GM21529 (cell line): ENCODE measurements around the gene C15orf39.
"Not testable (repeated sequence)": the region's sequence is repeated elsewhere in the genome, so short reads cannot be mapped to it uniquely, and the experiment has no call there.

ENCODE experiments used
- ATAC-seq: cut with Tn5 transposase; IDR thresholded peaks from one replicate; pipeline ENCODE4 v1.9.1; 2021; ENCODE audit not compliant: unreplicated experiment

C15orf39 gene

DNA sequence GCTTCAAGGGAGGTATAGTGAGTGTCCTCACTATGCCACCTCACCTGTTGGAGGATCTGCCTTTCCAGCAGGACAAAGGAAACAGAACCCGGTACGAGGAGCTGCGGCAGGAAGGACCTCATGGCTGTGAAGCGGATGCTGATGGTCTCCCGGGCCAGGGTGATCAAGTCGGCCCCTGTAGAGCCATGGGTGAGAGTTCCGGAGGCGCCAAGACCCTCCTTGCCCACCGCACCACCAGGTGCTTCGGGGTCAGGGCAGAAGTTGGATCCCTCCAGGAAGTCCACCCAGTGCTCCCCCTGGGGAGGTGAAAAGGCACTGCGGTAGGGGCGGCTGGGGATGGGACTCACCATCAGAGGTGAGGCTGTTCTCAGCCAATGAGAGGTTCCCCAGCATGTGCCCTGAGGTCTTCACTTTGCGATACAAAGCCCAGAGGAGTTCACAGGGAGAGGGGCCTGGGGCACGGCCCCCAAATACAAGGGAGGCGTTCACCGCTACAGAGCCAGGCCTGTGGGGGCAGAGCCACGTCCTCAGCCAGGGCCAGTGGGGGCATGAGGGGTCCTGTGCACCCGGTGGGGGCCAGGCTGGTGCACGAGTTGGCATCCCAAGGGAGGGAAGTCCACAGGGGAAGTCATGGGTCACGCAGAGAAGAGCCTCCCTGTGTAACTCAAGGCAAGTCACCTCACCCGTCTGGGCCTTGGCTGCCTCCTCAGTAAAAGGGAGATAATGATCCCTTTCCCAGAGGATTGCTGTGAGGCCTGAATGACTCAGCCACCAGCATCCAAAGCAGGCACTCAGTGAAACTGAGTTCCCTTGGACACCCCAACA is 27.7 kb downstream of the C15orf39 start:
- ATAC-seq = no peak

DNA sequence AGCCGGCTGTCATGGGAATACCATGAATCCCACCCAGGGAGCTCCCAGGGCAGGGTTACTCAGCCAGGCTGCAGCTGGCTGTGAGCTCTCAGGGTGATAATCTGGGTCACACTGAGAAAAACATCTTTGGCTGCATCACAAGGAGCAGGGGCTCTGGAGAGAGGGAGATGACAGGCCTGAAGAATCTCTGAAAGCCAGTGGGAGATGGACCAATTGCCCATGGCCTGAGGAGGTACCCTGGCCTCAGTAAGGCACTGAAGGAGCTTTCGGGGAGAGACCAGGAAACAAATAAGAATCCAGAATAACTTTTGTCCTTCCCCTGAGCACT is 28.3 kb downstream of the C15orf39 start:
- ATAC-seq = no peak

DNA sequence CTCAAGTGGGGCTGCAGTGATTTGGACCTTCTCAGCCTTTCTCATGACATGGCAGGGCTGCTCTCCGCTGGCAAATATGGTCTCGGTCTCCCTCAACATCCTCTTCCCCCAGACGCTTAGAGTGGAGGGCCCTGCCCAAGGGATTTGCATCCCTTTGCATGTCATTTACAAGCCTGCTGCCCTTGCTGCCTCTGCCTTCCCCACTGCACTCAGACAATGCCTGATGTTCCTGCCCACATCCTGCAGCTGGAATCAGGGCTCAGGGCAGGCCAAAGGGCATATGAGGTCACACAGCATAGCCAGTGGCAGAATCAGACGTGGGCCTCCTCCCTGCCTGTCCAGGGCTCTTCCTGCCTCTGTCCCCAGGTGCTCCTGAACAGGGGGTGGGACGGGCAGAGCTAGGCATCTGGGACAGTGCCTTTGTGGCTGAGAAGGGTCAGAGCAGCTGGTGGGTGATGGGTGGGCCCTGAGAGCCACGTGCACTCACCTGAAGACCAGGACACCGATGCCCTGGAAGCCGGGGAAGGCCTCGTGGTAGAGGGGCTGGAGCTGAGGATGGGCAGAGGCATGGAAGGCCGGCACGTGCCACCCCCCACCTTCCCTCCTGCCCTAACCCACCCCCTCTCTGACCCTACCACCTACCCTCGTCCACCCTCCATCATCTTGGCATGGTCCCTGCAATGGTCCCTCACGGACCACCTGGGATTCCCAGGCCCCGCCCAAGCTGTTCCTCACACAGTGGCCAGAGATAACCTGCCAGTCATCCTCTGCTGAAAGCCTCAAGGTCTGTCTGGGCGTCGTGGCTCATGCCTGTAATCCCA is 29.1 kb downstream of the C15orf39 start:
- no peak for ATAC-seq

DNA sequence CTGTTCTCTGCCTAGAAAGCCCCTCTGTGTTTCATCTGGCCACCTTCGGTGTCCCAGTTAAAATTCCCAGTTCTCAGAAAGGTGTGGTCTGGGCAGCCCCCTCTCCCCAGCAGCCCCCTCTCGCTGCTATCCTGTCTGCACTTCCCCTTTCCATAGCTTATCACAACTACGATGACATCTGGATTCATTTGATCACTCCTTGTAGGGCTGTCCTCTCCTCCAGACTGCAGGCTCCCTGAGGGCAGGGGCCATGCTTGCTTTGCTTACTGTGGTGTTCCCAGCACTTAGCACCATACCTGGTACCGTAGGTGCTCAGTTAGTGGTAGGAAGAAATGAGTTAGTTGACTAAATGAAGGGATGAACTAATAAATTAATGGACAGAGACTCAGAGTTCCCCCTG is 30.2 kb downstream of the C15orf39 start:
- no peak for ATAC-seq

DNA sequence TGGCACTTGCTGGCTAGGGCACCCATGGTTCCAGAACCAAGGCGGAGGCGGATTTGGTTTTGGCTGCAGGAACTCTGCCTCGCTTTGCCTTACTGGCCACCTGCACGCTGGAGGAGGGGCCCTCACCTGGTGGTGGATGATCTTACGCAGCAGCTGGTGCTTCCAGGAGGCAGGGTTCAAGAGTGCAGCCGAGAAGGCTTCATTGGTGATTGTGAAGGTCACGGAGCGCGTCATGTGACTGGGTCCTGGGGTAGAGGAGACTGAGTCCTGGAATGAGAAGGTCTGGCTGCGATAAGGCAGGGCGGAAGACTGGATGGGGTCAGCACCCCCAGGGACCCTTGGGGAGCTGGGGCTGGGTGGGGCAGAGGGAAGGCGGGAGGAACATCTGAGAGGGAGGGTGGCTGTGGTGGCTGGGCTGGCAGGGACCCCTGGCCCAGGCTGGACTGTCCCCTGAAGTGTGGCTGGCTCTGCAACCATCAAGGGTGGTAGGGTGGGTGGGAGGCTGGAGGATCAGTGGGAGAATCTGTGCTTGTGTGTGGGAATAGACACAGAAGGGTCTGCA is 30.7 kb downstream of the C15orf39 start:
- ATAC-seq = no peak

DNA sequence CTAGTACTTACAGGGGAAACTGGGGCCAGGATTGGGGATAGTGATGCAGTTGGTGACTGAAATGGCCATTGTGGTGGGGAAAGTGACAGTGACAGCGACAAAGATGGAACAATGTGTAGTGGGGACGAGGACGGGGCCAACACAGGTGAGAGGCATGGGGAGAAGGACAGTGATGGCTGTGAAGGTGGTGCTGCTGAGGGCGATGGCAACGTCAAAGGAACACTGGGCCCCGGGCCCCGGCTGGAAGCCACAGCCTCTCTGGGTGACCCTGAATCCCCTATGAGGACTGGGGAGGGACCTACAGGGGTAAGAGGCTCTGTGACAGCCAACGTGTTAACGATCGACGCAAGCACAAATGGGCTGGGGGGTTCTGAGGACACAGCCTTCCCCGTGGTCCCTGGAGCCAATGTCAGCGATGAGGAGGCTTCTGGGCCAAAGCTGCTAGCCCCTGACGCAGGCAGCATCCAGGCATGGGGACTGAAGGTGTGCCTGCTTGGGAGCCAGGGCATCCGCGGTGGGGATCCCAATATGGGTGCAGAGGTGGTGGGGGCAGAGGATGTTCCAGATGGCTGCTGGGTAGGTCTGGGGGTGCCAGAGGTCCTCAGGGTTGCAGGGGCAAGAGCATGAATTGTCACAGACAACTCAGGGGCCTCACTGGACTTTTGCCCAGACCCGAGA is 31.3 kb downstream of the C15orf39 start:
- ATAC-seq = no peak

DNA sequence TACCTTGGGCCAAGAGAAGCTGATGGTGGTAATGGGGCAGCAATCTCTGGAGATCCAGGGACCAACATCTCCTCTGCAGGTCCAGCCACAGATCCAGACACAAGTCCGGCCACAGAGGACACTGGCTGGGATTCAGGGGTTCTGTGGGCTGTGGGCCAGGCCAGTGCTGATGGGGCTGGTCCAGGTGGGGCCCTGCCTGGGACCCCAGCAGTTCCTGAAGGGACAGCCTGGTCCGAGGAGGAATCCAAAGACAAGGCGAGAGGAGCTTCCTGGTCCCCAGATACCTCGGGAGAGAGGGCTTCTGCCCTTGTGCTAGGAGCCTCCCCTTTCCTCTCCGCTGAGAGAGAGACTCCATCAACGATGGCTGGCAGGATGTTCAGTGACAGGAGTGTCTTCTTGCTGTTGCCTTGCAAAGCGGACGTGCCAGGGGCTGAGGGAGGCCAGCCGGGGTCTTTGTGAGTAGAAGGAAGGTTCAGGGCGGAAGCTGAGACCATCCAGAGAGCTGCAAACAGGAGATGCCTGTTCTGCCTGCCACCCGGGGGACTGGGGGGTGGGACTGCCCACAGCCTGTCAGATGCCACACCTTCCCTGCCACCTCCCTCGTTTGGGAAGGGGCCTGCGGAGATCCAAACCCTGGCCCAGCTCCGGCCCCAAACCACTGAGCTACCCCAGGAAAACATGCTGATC is 32.0 kb downstream of the C15orf39 start:
- no peak for ATAC-seq

DNA sequence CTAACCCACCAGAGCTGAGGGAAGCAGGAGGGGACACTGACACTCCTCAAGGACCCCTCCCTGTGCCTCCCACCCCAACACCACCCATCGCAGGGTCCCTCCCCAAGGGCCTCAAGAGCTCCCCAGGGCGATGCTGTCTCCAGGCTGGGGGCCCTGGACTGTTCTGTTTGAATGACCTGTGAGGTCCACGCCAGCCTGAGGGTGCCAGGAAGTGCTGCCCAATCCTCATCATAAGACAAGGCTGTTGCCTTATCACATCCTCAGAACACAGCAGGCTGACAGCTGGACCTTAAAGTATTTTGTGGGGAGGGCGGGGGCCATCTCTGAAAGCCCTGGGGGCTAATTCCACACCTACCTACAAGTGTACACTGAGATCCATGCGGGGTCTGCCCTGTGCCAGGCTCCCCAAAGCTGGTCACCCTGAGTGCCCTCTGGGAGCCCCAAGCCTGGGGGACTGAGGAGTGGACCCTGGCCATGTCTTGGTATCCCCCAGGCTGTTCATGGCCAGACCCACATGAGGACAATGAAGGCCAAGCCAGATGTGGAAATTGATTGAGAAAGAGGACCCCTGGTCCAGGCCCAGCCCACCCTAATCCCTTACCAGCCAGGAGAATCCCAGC is 32.6 kb downstream of the C15orf39 start:
- ATAC-seq = no peak

DNA sequence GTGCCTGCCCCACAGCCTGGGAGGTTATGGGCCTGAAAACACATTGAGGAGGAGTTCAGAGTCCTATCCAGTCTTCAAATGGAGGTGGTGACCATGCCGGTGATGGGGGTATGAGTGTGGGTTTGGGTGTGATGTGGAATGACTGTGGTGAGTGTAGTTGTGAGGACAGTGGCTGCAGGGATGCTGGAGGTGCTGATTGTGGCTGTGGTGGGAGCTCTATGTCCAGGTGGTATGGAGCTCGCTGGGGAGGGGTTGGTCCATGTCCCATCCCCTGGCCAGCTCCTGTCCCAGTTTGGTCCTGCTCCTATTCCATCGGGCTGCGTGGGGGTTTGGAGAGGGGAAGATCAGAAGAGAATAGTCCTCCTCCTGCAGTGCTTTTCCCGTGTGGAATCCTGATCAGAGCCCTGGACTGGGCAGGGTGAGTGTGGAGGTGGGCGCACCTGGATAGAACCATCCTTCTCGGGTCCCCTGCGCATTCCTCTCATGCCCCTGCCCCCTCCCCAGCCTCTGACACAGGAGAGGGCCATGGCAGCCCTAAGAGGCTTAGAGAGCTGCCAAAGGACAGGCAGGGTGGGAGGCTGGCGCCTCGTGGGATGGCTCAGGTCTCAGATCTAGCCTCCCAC is 33.5 kb downstream of the C15orf39 start:
- ATAC-seq = no peak

DNA sequence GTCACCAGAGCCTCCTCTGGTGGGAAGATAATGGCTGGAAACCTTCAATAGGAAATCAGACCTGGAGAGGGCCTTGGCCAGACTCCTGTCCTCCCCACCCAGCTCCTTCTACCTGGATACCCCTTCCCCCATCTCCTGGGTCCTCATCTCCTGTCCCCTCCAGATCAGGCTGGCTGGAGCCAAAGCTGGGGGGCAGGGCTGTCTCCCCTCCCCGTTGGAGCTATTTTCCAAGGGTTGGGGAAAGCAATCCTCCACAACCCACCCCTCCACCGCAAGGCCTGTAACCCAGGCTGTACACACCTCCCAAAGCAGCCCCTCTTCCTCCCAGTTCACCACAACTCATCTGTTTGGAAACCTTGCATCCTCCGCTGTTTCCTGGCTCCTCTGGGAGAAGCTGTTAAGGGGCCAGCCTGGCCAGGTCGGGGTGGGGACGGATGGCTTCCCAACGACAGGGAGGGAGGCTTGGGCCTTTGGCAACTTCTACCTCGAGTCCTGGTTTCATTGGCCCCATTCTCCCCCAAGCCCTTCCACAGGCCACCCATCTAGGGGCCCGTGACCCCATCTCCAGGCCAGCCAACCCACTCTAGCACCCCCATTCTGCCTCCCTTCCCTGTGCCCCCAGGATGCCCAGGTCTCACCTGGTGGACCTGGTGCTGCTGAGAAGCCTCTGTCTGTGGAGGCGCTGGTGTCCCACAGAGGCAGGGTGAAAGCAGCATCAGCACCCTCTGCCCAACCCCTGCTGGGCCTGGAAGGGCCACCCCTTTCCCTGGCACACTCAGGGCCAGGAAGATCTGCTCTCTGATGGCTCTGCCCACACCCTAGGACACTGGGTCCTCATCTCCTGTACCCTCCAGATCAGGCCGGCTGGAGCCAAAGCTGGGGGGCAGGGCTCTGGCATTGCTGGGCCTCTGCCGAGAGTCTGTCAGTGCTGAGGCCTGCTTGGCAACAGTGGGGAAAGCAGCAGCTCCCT is 34.4 kb downstream of the C15orf39 start:
- ATAC-seq = no peak

DNA sequence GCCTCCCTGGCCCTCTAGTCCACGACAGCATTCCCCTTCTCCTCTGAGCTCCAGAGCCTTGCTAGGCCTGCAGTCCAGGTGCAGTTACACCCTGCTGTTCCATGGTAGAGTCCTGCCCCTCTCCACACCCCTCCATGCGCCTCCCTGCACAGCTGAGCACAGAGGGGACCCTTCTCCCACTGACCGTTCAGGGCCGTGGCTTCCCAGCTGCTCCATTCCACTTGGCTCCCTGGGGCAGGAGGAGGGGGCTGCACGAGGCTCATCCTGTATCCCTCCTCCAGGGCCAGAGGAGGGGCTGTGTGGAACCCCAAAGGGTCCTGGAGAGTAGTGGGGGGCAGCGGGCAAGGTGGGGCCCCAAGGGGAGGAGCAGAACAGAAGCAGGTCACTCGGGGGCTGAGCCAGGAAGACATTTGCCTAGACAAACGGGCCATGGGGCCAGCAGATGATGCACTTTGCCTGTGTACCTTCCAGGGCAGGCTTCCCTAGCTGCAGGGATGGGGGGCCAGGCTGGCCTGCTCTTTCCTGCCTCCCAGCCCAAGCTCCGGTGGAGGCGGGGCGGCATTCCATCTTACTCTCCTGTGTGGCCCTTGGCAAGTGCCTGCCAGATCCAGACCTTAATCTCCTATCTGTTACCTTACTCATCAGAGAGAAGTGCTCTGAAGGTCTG is 35.8 kb downstream of the C15orf39 start:
- ATAC-seq = no peak

DNA sequence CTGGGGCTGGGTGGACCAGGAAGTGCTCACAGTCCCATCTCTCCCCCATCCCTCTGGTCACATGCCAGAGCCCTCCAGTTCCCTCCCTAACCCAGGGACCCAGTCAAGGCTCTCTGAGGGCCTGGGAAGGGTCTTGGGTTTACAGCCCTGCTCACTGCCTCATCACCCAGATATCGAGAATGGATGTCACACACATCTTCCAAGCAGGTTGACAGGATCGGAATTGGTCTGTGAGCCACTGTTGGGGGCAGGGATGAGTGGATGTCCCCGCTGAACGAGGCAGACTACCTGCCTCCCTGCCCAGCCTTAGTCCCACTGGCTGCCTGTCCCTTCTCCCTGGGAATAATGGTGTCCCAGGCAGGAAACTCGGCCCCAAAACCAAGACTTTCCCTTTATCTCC is 36.5 kb downstream of the C15orf39 start:
- no peak for ATAC-seq

DNA sequence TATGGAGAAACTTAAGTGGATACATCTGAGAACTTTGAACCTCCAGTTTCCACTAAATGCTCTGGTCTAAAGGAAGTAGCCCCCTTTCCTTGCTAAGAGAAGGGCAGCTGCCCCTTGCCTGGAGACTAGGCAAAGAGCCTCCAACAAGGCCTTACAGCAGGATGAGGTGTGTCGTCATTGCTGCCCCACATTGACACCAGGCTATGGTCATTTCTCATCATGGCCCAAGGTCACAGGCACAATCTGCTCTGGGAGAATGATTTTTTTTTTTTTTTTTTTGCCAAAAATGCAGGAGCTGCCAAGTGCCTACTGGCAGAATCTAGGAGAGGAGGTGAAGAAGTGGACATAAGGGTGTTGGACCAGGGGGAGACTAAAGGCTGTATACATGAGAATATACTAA is 44.1 kb downstream of the C15orf39 start:
- not testable (repeated sequence) for ATAC-seq

DNA sequence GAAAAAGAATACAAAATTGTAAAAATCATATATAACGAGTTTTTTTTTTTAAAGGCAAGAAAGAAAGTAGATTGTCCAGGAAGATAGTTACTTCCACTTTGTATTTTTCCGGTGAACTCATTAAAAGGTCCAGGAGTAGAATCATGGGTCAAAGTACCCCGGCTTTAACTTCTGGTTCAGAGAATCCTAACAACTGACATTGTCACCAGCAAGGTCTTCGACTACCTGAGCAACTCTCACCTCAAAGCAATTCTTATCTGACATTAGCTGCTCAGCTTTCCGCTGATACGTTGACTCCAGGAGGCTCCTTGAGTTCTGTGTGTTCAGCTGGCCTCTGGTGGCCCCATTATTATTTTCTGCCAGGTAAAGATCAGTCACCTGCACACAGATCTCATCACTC is 47.3 kb downstream of the C15orf39 start:
- ATAC-seq = not testable (repeated sequence)

DNA sequence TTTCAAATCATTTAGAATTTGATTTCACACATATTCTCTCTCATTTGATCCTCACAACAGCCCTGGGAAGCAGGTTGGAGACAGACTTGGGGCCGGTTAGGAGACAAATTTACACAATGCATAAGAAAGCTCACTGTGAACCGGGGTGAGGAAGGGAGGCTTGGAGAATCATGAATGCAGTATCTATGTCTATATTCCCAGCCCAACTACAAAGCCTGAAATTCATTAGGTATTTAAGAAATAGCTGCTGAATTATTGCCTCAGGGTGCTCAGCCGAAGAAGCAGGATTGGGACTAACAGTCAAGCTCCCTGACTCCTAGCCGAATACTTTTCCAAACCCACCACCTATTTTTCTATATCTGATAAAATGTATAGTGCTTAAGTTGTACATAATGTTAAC is 48.0 kb downstream of the C15orf39 start:
- no peak for ATAC-seq

DNA sequence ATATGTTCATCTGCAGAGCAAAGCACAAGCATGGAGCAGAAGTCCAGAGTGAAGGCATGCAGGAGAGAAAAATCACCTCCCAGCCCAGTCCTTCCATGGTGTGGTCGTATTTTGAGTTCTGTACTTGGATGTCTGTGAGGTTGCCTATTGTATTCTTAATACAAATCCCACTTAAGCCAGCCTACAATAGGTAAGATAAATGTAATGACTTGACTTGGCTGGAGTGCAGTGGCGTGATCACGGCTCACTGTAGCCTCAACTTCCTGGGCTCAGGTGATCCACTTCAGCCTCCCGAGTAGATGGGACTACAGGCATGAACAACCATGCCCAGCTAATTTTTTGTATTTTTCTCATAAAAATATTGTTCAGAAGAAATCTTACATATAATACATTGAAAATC is 49.7 kb downstream of the C15orf39 start:
- not testable (repeated sequence) for ATAC-seq

DNA sequence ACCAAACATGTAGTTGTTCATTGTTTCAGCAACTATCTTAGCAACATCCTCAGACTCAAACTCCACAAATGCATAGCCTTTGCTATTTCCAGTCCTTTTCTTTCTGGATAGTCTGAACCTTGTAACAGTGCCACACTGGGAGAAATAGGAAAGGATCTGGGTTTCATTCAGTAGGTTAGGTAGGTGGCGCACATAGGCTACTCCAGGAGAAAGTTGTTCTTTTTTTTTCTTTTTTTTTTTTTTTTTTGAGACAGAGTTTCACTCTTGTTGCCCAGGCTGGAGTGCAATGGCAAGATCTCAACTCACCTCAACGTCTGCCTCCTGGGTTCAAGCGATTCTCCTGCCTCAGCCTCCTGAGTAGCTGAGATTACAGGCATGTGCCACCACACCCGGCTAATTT is 50.6 kb downstream of the C15orf39 start:
- not testable (repeated sequence) for ATAC-seq

DNA sequence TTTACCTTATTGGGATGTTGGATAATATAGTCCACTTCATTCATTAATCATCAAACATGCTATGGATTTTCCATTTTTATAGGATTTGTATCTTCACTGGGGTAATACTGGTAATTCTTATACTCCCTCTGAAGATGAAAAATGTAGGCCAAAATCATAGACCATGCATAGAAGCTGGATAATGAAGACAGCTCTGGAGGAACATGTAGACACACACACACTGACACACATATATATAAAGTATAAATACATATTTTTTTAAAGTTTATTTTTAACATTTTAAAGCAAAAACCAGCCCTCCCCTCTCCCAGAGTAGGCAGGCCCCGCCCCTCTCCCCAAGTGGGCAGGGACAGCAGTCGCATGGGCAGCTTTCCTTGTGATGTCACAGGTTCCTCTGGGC is 56.4 kb downstream of the C15orf39 start, which contains the start of gene GOLGA6C:
Gene GOLGA6C, plus strand, starts transcription at position 301 of the 400 bp plus-strand sequence. CDS start 265 bp downstream, outside the sequence.
- not testable (repeated sequence) for ATAC-seq
